Frontal cortex (tissue), 4 donors: ENCODE measurements around the gene OXA1L. TPM values are rescaled to one million over a fixed set of nuclear protein-coding genes. Genes with fewer than 3 reads are reported as not detected.
"Not testable (repeated sequence)": the region's sequence is repeated elsewhere in the genome, so short reads cannot be mapped to it uniquely, and the experiment has no call there.

Experiments used
- DNase-seq, 2 donors: peaks; one replicate each; pipeline ENCODE4 v3.0.0; 2012; ENCODE audit warnings: low spot score in 2 of 2
- FAIRE-seq: peaks from 2 replicates; lab custom pipeline; 2012; peaks lifted over from hg19 to GRCh38; lab: Jason Lieb, UNC
- total RNA-seq: library from RNA; depleted of rRNA; stranded (reverse); fragments of >200 nt; gene quantifications from one replicate; pipeline ENCODE4 v1.2.3, GENCODE V29; 2014
- donor health status: control.
- donor health status: control.
- donor health status: control.

The OXA1L gene
- total RNA-seq, 1 donor from 2014 or later, result 28.9 TPM

DNA sequence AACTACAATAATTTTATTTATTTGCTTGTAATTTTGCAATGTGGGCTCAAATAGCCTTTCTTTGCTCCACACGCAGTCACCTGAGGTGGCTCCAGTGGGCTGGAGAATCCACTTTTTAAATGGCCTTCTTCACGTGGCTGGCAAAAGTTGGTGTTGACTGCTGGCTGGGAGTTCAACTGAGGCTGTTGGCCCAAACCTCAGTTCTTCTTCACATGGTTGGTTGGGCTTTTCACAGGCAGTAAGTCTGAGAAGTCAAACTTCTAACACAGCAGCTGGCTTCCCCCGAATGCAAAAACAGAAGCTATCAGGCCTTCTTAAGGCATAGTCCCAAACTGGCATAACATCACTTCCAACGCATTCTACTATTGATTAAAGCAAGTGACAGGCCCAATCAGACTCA lies 2.1 kb upstream of the OXA1L start:
- no peak for DNase-seq
- FAIRE-seq, result no peak

DNA sequence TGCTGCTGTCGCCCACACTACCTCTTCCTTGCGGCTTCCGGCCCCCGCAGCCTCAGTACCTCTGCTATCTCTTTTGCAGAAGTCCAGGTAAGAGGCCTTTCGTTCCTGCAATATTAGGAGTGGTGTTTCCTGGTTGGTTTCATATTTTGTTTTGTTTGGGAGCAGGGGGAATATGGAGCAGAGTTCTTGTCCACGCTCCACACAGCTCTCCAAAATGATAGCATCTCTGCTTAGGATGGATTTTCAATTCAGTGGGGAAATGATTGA lies 768 bp downstream of the OXA1L start:
- no peak for FAIRE-seq
- DNase-seq, result no peak

DNA sequence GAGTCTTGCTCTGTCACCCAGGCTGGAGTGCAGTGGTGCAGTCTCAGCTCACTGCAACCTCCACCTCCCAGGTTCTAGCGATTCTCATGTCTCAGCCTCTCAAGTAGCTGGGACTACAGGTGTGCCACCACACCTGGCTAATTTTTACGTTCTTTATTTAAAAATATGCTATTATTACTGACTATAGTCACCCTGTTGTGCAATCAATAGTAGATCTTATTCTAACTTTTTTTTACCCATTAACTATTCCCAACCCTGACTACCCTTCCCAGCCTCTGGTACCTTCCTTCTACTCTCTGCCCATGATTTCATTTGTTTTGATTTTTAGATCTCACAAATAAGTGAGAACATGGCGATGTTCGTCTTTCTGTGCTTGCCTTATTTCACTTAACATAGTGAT lies 2.5 kb downstream of the OXA1L start:
- FAIRE-seq, result no peak
- DNase-seq, result no peak

DNA sequence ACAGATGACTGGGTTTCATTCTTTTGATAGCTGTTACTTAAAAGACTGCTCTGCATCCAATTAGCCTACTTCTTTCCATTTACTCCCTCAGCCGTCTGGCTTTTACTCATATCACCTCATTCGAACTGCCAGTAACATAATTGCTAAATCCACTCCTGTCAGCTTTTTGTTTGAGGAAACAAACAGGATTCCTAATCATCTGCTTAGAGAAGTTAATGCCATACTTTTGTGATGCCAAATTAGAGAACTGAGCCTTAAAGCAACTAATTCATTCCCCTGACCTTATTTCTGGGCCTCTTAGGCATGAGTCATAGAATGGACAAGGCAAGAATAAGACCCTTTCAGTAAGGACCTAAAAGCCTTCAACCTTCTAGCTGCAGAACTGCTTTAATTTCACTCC lies 2.9 kb downstream of the OXA1L start:
- FAIRE-seq, result no peak
- peak in 1 of 2 donors; percentile 18 for DNase-seq

DNA sequence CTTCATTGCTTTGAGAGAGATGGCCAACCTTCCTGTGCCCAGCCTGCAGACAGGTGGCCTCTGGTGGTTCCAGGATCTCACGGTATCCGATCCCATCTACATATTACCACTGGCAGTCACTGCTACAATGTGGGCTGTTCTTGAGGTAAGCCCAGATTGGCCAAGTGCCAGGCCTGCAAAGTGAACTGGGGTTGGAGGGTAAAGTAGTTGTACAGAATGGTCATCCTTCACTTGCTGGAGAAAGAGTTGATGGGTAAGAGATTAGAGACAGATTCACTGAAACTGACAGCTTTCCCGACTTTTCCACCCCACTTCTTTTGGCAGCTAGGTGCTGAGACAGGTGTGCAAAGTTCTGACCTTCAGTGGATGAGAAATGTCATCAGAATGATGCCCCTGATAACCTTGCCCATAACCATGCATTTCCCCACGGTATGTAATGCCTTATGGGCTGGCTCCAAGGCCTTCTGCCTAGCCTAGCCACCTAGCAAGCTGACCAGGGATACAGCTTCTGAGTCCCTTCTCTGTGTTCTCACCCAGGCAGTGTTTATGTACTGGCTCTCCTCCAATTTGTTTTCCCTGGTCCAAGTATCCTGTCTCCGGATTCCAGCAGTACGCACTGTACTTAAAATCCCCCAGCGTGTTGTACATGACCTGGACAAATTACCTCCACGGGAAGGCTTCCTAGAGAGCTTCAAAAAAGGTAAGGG lies 4.1 kb downstream of the OXA1L start:
- DNase-seq (no peak), FAIRE-seq (no peak)

DNA sequence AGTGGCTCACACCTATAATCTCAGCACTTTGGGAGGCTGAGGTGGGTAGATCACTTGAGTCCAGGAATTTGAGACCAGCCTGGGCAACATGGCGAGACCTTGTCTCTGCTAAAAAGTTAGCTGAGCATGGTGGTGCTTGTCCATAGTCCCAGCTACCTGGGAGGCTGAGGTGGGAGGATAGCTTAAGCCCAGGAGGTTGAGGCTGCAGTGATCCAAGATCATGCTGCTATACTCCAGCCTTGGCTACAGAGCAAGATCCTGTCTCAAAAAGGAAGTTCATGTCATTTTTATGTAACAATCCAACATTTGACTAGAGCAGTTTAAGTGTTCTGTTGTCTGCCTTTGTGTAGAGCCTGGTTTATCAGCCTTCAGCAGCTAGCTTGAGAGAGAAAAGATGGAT lies 6.2 kb downstream of the OXA1L start:
- FAIRE-seq (no peak), DNase-seq (no peak)

DNA sequence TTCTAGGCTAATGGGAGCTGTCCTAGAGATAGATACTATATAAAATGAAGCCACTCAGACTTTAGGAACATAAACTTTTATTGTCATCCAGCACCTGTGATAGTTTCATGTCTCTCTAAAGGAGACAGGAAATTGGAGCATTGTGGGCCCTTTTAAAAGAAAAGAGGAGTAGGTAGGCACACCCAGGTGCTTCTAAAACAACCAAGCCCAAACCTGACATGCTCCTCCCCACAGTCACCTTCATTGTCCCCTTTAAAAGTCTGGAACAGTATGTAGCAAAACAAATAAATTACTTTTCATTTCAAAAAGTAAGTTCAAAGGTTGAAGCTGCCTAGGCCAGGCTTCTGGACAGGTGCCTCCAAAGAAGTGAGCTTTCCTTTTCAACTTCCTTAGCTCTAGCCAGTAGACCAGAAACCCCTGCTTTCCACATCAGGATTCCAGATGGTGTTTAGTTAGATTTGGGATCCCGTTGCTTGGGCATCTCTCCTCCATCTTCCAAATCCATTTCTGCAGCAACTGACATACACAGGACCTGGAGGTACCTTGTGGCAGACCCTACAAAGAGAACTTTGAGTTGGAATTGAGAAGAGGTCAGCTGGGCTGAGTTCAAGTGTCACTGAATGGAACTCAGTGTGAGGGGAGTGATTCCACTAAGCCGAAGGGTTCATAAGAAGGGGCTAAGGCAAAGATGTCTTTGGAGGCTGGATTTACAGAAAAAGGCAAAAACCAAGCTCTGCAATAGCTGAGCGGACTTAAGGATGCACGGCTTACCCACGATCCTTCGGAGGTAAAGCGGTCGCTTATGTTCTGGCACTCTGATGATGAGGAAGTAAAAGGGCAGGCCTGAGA lies 6.9 kb downstream of the OXA1L start:
- FAIRE-seq (no peak), DNase-seq (no peak)

DNA sequence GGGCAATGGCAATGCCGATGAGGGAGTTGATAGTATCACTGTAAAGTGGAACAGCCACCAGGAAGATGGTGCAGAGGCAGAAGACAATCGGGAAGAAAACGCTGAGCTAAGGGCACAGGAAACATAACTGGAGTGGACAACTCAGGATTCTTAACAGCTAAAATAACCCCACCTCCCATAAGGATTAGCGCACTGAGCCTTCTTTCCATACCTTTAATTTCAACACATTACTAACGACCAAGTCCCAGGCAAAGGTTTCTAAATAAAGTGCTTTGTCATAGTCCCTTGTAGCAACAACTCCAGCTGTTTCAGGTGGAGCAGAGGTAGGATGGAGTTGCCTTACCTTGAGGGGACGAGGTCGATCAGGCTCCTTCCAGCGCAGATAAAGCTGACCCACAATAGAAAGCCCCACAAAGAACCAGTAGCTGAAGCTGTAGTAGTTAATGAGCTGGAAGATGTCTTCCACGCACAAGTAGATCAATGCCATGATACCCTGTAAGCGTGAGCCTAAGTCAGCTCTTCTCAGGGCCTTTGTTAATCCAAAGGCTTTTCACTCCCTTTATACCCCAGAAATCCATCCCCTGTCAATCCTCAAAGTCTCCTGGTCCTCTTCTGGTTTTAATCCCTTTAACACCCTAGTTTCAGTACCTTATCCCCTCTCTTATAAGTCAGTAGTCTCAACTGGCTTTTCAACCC lies 7.7 kb downstream of the OXA1L start:
- DNase-seq (no peak), FAIRE-seq (no peak)

DNA sequence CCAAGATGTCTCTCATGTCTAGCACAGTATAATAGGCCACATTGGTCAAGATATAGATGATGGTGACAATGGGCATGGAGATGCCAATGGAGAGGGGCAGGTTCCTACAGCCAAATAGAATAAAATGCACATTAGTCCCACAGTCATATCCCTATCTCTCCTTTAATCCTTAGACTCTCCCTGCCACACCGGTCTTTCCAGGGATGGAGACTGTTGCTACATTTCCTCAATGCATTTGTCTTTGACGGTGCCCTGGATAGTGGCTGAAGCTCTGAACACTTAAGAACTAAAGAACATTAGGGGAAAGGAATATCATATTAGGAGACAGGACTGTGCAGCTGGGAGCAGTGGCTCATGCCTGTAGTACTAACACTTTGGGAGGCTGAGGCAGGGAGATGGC lies 9.7 kb downstream of the OXA1L start:
- FAIRE-seq (no peak), DNase-seq (no peak)

DNA sequence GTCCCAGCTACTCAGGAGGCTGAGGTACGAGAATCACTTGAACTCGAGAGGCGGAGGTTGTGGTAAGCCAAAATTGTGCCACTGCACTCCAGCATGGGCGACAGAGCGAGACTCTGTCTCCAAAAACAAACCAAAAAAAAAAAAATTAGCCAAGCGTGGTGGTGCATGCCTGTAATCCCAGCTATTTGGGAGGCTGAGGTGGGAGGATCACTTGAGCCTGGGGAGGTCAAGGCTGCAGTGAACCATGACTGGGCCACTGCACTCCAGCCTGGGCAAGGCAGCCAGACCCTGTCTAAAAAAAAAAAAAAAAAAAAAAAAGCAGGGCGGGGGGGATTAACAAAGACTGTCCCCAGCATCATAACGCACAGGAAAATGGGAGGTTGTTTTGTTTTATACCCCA lies 10.4 kb downstream of the OXA1L start:
- FAIRE-seq, DNase-seq: not testable (repeated sequence)

DNA sequence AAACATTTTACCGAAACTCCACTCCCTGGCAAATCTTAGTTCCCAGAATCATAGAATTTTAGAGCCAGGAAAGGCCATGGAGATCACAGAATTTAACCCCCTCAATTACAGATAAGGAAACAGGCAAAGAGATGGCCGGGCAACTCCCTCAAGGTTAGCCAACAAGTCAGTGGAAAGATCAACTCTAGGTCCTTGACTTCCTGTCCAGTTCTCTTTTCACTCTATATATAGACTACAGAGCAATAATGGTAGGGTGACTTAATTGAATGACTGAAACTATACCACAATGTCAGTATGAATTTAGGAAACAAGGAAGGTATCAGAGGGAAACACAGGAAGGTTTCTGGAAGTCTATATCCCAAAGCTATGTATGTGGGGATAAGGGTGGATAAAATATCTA lies 11.6 kb downstream of the OXA1L start:
- no peak for DNase-seq
- no peak for FAIRE-seq

DNA sequence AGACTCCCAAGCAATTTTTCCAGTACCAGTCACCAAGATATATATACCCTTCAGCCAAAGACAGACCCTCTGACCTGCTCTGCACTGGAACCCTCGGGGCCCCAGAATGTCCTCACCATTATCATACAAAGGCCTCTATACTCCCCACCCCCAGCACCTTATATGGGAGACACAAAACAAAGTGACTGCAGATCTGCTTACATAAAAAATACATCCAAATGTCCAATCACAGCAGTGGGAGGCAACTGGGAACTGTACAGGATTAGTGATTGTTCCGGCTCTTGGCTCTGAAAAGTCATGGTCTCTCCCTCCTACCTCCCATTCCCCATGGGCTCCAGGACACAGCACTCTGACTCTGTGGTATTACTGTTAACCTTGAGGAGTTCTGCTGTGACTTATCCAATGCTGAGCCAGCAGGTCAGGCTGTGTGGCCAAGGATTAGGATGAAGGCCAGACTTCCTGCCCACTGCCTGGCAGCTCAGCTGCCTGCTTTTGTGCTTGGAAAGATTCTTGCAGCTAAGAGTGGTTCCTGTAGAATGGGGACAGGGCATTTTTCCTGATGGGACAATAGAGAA lies 13.7 kb downstream of the OXA1L start:
- DNase-seq (no peak), FAIRE-seq (no peak)

DNA sequence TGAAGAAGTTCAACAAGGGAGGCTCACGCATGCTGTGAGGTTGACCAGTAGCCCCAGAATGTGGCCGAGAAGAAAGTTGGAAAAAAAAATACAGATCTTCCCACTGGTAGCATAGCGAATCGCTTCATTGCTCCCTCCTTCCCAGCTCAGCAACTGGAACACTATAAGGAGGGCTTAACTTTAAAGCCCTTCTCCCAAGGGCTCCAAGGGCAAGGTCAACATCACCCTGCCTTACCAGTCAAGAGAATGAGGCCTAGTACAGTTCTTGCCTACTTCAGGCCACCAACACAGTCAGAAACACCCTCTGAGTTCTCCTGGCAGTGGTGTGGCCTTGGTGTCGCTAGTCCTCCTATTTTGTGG lies 14.4 kb downstream of the OXA1L start:
- FAIRE-seq (no peak), DNase-seq (no peak)

DNA sequence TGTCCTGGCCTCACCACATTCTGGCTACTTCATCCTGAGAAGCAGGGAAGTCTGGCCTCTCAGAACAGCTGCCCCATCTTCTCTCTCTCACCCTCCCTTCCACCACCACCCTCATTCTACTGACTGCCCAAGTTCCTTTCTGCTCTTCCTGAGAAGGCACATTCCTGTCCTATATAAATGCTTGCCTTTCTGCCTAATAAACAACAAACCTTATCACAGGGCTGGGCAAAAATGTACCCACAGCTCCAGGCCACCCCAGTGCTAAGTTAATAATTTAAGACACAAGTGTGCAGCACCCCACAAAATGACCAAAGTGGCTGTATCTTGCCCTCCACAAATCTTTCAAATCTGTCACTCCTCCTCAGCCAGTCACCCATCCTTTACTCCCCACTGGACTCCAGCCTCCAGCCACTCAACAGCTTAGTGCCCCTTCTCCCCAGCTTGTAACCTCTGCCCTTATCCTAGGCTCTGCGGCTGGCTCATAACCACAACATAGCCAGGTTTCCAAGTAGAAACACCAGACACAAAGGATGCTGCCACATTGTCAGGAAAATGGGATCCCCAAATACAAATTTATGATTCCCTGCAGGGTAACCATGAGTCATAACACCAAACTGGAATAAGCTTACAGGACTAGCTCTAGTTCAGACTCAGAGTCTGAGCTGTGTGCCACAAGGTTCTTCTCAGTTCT lies 15.0 kb downstream of the OXA1L start:
- FAIRE-seq, result no peak

DNA sequence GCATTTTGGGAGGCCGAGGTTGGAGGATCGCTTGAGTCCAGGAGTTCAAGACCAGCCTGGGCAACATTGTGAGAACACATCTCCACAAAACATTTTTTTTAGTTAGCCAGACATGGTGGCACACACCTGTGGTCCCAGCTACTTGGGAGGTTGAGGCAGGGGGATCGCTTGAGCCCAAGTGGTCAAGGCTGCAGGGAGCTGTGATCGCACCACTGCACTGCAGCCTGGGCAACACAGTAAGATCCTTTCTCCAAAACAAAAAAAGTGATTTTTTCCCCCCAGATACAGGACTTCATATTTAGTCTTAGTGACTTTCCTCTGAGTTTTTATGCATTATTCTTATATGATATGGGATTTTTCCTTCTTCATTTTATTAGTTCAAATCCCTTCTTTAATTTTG lies 20.2 kb downstream of the OXA1L start:
- DNase-seq, result no peak
- FAIRE-seq, result no peak

More for the DNA sequence above, 15.0 kb downstream of the OXA1L start:
- DNase-seq, result no peak

DNA sequence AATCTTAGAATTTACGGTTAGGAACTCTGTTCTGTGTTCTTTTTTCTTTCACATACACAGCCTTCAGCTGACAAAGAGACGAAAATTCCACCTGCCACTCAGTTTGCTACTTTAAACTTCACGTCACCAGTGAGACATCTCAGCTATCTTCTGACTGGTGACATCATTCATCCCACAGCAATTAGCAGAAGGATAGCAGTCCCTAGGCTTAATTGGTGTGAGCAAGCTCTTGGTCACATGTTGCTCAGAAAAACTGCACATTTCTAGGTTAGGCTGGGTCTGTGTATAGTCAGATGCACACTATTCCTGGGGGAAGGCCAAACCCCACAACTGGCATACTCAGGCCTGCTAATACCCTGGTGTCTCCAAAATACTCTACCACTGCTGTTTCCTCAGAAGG lies 24.8 kb downstream of the OXA1L start:
- DNase-seq (no peak), FAIRE-seq (no peak)

DNA sequence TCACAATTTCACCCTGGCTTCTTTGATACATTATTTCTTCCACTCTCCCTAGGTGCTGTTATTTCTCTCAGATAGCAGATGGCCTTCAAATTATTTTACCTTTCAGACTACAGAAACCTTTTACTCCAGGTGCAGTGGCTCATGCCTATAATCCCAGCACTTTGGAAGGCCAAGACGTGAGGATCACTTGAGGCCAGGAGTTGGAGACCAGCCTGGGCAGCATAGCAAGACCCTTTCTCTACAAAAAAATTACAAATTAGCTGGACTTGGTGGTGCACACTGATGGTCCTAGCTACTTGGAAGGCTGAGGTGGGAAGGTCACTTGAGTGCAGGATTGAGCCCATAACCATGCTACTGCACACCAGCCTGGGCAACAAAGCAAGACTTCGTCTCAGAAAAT lies 25.7 kb downstream of the OXA1L start:
- no peak for DNase-seq
- no peak for FAIRE-seq

DNA sequence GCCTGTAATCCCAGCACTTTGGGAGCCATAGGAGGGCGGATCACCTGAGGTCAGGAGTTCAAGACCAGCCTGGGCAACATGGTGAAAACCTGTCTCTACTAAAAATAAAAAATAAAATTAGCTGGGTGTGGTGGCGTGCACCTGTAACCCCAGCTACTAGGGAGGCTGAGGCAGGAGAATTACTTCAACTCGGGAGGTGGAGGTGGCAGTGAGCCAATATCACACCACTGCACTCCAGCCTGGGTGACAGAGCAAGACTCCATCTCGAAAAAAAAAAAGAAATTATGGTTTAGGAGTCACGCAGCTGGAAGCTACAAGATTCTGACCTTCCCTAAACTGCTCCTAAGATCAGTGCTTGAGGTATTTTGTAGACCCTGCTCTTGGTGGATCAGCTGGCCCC lies 27.1 kb downstream of the OXA1L start:
- DNase-seq, FAIRE-seq: not testable (repeated sequence)

DNA sequence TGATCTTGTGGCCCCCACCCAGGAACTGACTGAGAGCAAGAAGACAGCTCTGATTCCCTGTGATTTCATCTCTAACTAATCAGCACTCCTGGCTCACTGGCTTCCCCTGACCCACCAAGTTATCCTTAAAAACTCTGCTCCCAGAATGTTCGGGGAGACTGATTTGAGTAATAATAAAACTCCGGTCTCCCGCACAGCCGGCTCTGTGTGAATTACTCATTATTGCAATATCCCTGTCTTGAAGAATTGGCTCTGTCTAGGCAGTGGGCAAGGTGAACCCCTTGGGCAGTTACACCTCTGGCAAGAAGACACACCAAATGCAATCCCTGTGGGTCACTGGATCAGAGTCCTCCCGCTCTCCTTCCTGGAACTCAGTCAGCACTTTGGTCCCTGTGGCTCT lies 27.5 kb downstream of the OXA1L start:
- FAIRE-seq (no peak), DNase-seq (no peak)

DNA sequence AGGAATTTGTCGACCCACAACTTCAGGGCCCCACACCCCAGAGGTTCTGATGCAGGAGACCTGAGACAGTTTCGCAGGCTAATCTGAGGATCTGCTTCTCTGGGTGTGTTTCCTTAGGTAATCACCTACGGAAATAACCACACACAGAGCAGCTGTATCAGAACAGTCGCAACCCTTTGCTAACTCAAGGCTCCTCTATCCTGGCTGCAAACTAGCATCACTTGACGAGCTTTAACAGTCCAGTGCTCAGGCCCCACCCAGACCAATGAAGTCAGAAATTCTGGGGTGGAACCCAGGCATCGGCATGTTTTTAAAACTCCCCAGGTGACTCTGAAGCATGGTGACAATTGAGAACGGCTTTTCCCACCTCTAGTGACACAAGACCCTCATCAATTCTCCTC lies 28.1 kb downstream of the OXA1L start:
- FAIRE-seq, result no peak

More for the DNA sequence above, 28.1 kb downstream of the OXA1L start:
- no peak for DNase-seq
